Hepatocyte (in vitro differentiated cells): ENCODE measurements around the gene OR2T5.
"Not testable (repeated sequence)": the region's sequence is repeated elsewhere in the genome, so short reads cannot be mapped to it uniquely, and the experiment has no call there.

Experiments
- EZH2 ChIP-seq: fragments of 200-600 bp; sonication (generic); IDR thresholded peaks from 2 replicates; pipeline ENCODE4 v1.6.1; 2016; ENCODE audit warnings: antibody characterized with exemption, mild to moderate bottlenecking, borderline replicate concordance
- TF ChIP-seq, protein P1 (sequence below): fragments of 200-600 bp; sonication (generic); IDR thresholded peaks from 2 replicates; pipeline ENCODE4 v1.5.1; 2016; ENCODE audit warnings: antibody characterized with exemption, mild to moderate bottlenecking; ENCODE audit not compliant: poor library complexity

DNA sequence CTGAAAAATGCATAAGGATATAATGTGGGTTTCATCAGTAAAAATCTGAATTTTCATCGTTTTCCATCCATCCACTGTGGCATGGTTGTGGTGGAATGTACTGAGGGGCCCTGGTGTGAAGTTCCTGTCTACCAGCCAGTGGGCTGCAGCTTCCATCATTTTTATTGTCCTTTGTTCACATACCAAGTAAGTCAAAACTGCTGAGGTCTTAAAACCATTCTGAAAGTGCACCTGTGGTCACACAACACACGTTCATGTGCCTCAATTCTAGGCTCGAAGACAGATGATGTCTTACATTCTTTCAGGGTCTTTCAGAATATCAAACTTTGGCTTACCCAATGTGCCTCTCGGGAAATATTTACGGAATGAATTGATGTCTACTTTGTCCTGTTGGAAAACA, 49.1 kb upstream of the OR2T5 start:
- TF ChIP-seq EZH2, result not testable (repeated sequence)
- TF ChIP-seq, protein P1, sequence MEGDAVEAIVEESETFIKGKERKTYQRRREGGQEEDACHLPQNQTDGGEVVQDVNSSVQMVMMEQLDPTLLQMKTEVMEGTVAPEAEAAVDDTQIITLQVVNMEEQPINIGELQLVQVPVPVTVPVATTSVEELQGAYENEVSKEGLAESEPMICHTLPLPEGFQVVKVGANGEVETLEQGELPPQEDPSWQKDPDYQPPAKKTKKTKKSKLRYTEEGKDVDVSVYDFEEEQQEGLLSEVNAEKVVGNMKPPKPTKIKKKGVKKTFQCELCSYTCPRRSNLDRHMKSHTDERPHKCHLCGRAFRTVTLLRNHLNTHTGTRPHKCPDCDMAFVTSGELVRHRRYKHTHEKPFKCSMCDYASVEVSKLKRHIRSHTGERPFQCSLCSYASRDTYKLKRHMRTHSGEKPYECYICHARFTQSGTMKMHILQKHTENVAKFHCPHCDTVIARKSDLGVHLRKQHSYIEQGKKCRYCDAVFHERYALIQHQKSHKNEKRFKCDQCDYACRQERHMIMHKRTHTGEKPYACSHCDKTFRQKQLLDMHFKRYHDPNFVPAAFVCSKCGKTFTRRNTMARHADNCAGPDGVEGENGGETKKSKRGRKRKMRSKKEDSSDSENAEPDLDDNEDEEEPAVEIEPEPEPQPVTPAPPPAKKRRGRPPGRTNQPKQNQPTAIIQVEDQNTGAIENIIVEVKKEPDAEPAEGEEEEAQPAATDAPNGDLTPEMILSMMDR, result not testable (repeated sequence)
